Measurements from ENCODE around the gene SLC22A1. TPM values are rescaled to one million over a fixed set of nuclear protein-coding genes. Genes with fewer than 3 reads are reported as not detected.
A peak's percentile ranks its signal among the peaks of the same experiment; 100 is the strongest.

The SLC22A1 gene
- total RNA-seq, 1 experiment from 2014 or later: 0.86 TPM

DNA sequence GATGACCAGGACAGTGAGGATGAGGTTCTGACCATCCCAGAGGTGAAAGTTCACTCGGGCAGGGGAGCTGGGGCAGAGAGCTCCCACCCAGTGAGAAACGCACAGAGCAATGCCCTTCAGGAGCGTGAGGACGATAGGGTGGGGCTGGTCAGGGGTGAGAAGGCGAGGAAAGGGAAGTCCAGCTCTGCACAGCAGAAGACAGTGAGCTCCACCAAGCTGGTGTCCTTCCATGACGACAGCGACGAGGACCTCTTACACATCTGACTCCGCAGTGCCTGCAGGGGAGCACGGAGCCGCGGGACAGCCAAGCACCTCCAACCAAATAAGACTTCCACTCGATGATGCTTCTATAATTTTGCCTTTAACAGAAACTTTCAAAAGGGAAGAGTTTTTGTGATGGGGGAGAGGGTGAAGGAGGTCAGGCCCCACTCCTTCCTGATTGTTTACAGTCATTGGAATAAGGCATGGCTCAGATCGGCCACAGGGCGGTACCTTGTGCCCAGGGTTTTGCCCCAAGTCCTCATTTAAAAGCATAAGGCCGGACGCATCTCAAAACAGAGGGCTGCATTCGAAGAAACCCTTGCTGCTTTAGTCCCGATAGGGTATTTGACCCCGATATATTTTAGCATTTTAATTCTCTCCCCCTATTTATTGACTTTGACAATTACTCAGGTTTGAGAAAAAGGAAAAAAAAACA is 16.6 kb upstream of the SLC22A1 start:
- no peaks in the 10 kb centered on the region for H3K9me2 ChIP-seq (ENCODE audit: insufficient read depth)
- intact Hi-C loops (cut with micrococcal nuclease): no loop called here
- DNase-seq (ENCODE audit: low read depth, low spot score) (no peak), ATAC-seq (no peak)
- H2AFZ ChIP-seq (ENCODE audit: low read depth, low read length, poor library complexity, severe bottlenecking): no peak overlapping the region
- ChIA-PET POLR2A (no interaction called here), CTCF (no interaction called here), RAD21 (ENCODE audit: low non-redundant PET in 1 of 2, low total read pairs in 2 of 2, uncharacterized antibody in 2 of 2, unreplicated experiment in 2 of 2) (no interaction called here)
- no peaks in the 10 kb centered on the region for H3K4me1 ChIP-seq (ENCODE audit: control insufficient read depth in 1 of 2, insufficient read depth in 2 of 2, low read length in 2 of 2)
- no peaks in the 10 kb centered on the region for H3K9me3 ChIP-seq (ENCODE audit: control insufficient read depth in 1 of 2, insufficient read depth in 1 of 2, low read depth in 1 of 2, low read length in 2 of 2)
- H3K9ac ChIP-seq (ENCODE audit: low read length): no peak overlapping the region
- TF ChIP-seq, protein P1, sequence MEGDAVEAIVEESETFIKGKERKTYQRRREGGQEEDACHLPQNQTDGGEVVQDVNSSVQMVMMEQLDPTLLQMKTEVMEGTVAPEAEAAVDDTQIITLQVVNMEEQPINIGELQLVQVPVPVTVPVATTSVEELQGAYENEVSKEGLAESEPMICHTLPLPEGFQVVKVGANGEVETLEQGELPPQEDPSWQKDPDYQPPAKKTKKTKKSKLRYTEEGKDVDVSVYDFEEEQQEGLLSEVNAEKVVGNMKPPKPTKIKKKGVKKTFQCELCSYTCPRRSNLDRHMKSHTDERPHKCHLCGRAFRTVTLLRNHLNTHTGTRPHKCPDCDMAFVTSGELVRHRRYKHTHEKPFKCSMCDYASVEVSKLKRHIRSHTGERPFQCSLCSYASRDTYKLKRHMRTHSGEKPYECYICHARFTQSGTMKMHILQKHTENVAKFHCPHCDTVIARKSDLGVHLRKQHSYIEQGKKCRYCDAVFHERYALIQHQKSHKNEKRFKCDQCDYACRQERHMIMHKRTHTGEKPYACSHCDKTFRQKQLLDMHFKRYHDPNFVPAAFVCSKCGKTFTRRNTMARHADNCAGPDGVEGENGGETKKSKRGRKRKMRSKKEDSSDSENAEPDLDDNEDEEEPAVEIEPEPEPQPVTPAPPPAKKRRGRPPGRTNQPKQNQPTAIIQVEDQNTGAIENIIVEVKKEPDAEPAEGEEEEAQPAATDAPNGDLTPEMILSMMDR (IDR thresholded peaks at IDR 0.05 in 2 of 3, conservative IDR thresholded peaks at IDR 0.05 in 1 of 3; ENCODE audit: borderline replicate concordance in 1 of 3, insufficient read depth in 1 of 3, low read depth in 2 of 3, low read length in 2 of 3): 0 out of 6 replicates have a peak, but pooled peaks of 1 of the 3 experiments have one; percentile 13
- no peak for TF ChIP-seq CEBPB (IDR thresholded peaks at IDR 0.05; ENCODE audit: low read depth)
- peaks cover 0 to 12% of the 10 kb centered on the region in 2 experiments; a peak in 2 of 4 replicates for H3K36me3 ChIP-seq (ENCODE audit: control insufficient read depth in 1 of 2, insufficient read depth in 2 of 2, low read length in 2 of 2)
- no peaks in the 10 kb centered on the region for H3K79me2 ChIP-seq (ENCODE audit: insufficient read depth, low read length)
- H3K27ac ChIP-seq (ENCODE audit: low read depth, low read length): no peak overlapping the region
- no peak overlapping the region for H3K4me2 ChIP-seq (ENCODE audit: low read length)
- H3K4me3 ChIP-seq (replicated peaks in 1 of 2; ENCODE audit: low read depth in 1 of 2, low read length in 2 of 2): no peak overlapping the region
- no peaks in the 10 kb centered on the region for H3K27me3 ChIP-seq (ENCODE audit: insufficient read depth, low read length)
- no peaks in the 10 kb centered on the region for H4K20me1 ChIP-seq (ENCODE audit: insufficient read depth)
- BruUV-seq (replicated peaks): no TSS peak

- ChIA-PET CTCF (no interaction called here), POLR2A (no interaction called here), RAD21 (ENCODE audit: low non-redundant PET in 1 of 2, low total read pairs in 2 of 2, uncharacterized antibody in 2 of 2, unreplicated experiment in 2 of 2) (no interaction called here)
- no peak overlapping the region for H2AFZ ChIP-seq (ENCODE audit: low read depth, low read length, poor library complexity, severe bottlenecking)
- DNase-seq (ENCODE audit: low read depth, low spot score) (no peak), ATAC-seq (no peak)
- H3K4me3 ChIP-seq (replicated peaks in 1 of 2; ENCODE audit: low read depth in 1 of 2, low read length in 2 of 2): no peak overlapping the region
- H4K20me1 ChIP-seq (ENCODE audit: insufficient read depth): no peaks in the 10 kb centered on the region
- no peaks in the 10 kb centered on the region for H3K4me1 ChIP-seq (ENCODE audit: control insufficient read depth in 1 of 2, insufficient read depth in 2 of 2, low read length in 2 of 2)
- intact Hi-C loops (cut with micrococcal nuclease): no loop called here
- TF ChIP-seq SRF (IDR thresholded peaks at IDR 0.05; ENCODE audit: low read depth) (no peak), REST (IDR thresholded peaks at IDR 0.05; ENCODE audit: low read depth) (no peak), ELF1 (IDR thresholded peaks at IDR 0.05; ENCODE audit: borderline replicate concordance, low read depth) (no peak), CEBPB (IDR thresholded peaks at IDR 0.05; ENCODE audit: low read depth) (no peak)
- TF ChIP-seq, protein P1 (IDR thresholded peaks at IDR 0.05 in 2 of 3, conservative IDR thresholded peaks at IDR 0.05 in 1 of 3; ENCODE audit: borderline replicate concordance in 1 of 3, insufficient read depth in 1 of 3, low read depth in 2 of 3, low read length in 2 of 3): no peak
- no peaks in the 10 kb centered on the region for H3K9me2 ChIP-seq (ENCODE audit: insufficient read depth)
- H3K9ac ChIP-seq (ENCODE audit: low read length): no peak overlapping the region
- peaks cover 0 to 11% of the 10 kb centered on the region in 2 experiments; a peak in 2 of 4 replicates for H3K36me3 ChIP-seq (ENCODE audit: control insufficient read depth in 1 of 2, insufficient read depth in 2 of 2, low read length in 2 of 2)
- no peaks in the 10 kb centered on the region for H3K27me3 ChIP-seq (ENCODE audit: insufficient read depth, low read length)
- no peak overlapping the region for H3K4me2 ChIP-seq (ENCODE audit: low read length)
- BruUV-seq (replicated peaks): TSS peak; percentile 47
- H3K79me2 ChIP-seq (ENCODE audit: insufficient read depth, low read length): no peaks in the 10 kb centered on the region
- H3K9me3 ChIP-seq (ENCODE audit: control insufficient read depth in 1 of 2, insufficient read depth in 1 of 2, low read depth in 1 of 2, low read length in 2 of 2): no peaks in the 10 kb centered on the region
- no peak overlapping the region for H3K27ac ChIP-seq (ENCODE audit: low read depth, low read length)
Observed at GRCh38 chr6:160106010-160106409, 15.6 kb upstream of the SLC22A1 start.
